ENCODE results near the gene GIMAP5. TPM values are rescaled to one million over a fixed set of nuclear protein-coding genes. Genes with fewer than 3 reads are reported as not detected.

Gene GIMAP5
- total and polyA plus RNA-seq, 10 of the 15 experiments (the other 5 are each of a cell fraction or from before 2014, with no cell fraction given), result 3.7 to 9.1 (median 6.7) TPM

GRCh38 chr7:150731916-150732315 is 5.3 kb upstream of the GIMAP5 start:
- no peak for ATAC-seq
- no peak for DNase-seq (ENCODE audit: low read depth, low spot score)
- Histone ChIP-seq H3K4me3 (no peak overlapping the region), H3K27ac (ENCODE audit: control insufficient read depth, insufficient read depth) (no peak overlapping the region), H3K36me3 (ENCODE audit: control insufficient read depth in 2 of 2, insufficient read depth in 2 of 2, low read length in 1 of 2) (no peaks in the 10 kb centered on the region), H3K9ac (ENCODE audit: control insufficient read depth, insufficient read depth, low read length) (no peak overlapping the region), H3K27me3 (replicated peaks in 1 of 2; ENCODE audit: control insufficient read depth in 2 of 2, insufficient read depth in 2 of 2, low read length in 1 of 2) (no peaks in the 10 kb centered on the region), H3K4me1 (ENCODE audit: control insufficient read depth, insufficient read depth, low read length) (peaks cover 30% of the 10 kb centered on the region), H3K9me3 (replicated peaks; ENCODE audit: control insufficient read depth, insufficient read depth, low read length) (peaks cover 2% of the 10 kb centered on the region; the same call in 2 of the 3 replicates), H3K4me2 (ENCODE audit: control insufficient read depth, insufficient read depth) (no peak overlapping the region), H4K20me1 (ENCODE audit: control insufficient read depth, insufficient read depth) (no peaks in the 10 kb centered on the region), H2AFZ (ENCODE audit: control insufficient read depth, low read depth, low read length) (no peak overlapping the region; the same call in 1 of the 2 replicates), H3K79me2 (ENCODE audit: control insufficient read depth, insufficient read depth, low read length) (peaks cover 1% of the 10 kb centered on the region; the same call in 1 of the 2 replicates)
- TF ChIP-seq CEBPB (IDR thresholded peaks at IDR 0.05; ENCODE audit: borderline replicate concordance in 1 of 2, low read depth in 2 of 2, low read length in 2 of 2), result no peak
- no peak for TF ChIP-seq IRF3 (IDR thresholded peaks at IDR 0.05)
- TF ChIP-seq E2F8 (IDR thresholded peaks at IDR 0.05; ENCODE audit: low read depth, partially characterized antibody), result no peak
- TF ChIP-seq NR2C1 (IDR thresholded peaks at IDR 0.05), result no peak
- no peak for TF ChIP-seq MAX (IDR thresholded peaks at IDR 0.05; ENCODE audit: low read depth, low read length)
- no peak for TF ChIP-seq BCL11A (IDR thresholded peaks at IDR 0.05; ENCODE audit: low read depth, low read length)
- TF ChIP-seq ZNF622 (IDR thresholded peaks at IDR 0.05), result no peak
- no peak for TF ChIP-seq MEF2B (IDR thresholded peaks at IDR 0.05; ENCODE audit: partially characterized antibody, poor library complexity, severe bottlenecking)
- no peak for TF ChIP-seq E2F4 (IDR thresholded peaks at IDR 0.05; ENCODE audit: low read depth, low read length)
- ChIA-PET CTCF (interaction anchor here (0.5 to 1.6 kb wide), 3 partner anchors 250 to 283 kb away, joined by 3 to 5 read pairs (median 4); no protein-coding TSS in a partner anchor), SMC1A (ENCODE audit: uncharacterized antibody, unreplicated experiment) (interaction anchor here (1.1 to 1.3 kb wide), 2 partner anchors 18 to 71 kb away, joined by 3 read pairs; no protein-coding TSS in a partner anchor), POLR2A (no interaction called here), RAD21 (ENCODE audit: unreplicated experiment) (no interaction called here)
- BruUV-seq (replicated peaks), result no TSS peak
- intact Hi-C loops (cut with micrococcal nuclease; ENCODE audit: unreplicated experiment) (no loop called here), in situ Hi-C loops (cut with MboI) (no loop called here)
- FAIRE-seq, result no peak
- WGBS (ENCODE audit: insufficient coverage, insufficient replicate concordance, low lambda C conversion rate, missing lambda C conversion rate), result 93% methylated on average over 1 of the region's 1 CpG
